MCF 10A (cell line): ENCODE measurements around the gene PACRG. TPM values are rescaled to one million over a fixed set of nuclear protein-coding genes. Genes with fewer than 3 reads are reported as not detected.

ENCODE experiments used
- BruUV-seq: library from RNA; stranded (reverse); fragments of 400-500 nt; replicated peaks from 2 replicates; lab custom pipeline; 2021; lab: Mats Ljungman, UMichigan
- CTCF ChIA-PET: fragments of 300-600 bp; sonication (Branson Sonifier 250); formaldehyde crosslinking; extraction: SDS; loops from one replicate; lab custom pipeline; 2021; ENCODE audit warnings: antibody characterized with exemption, inconsistent platforms; lab: Yijun Ruan, JAX
- POLR2A ChIA-PET: fragments of 300-600, 350-650 bp; sonication (Branson Sonifier 250); formaldehyde crosslinking; extraction: SDS; loops from one replicate; lab custom pipeline; 2020; ENCODE audit warnings: antibody characterized with exemption, inconsistent platforms; lab: Yijun Ruan, JAX
- DNase-seq: peaks from one replicate; pipeline ENCODE4 v3.0.0-alpha.2; 2018; ENCODE audit not compliant: unreplicated experiment
- H3K27ac Mint-ChIP-seq: one replicate; pipeline ENCODE4 v1.8.0; 2022; ENCODE audit warnings: mild to moderate bottlenecking, low read depth, mixed read lengths; ENCODE audit not compliant: unreplicated experiment
- H3K27me3 Mint-ChIP-seq: one replicate; pipeline ENCODE4 v1.8.0; 2022; ENCODE audit warnings: mixed read lengths; ENCODE audit not compliant: insufficient read depth, unreplicated experiment
- H3K36me3 Mint-ChIP-seq: one replicate; pipeline ENCODE4 v1.8.0; 2022; ENCODE audit warnings: mild to moderate bottlenecking, moderate library complexity, mixed read lengths; ENCODE audit not compliant: insufficient read depth, unreplicated experiment
- H3K4me1 Mint-ChIP-seq: one replicate; pipeline ENCODE4 v1.8.0; 2022; ENCODE audit warnings: mixed read lengths; ENCODE audit not compliant: insufficient read depth, unreplicated experiment
- H3K4me3 Mint-ChIP-seq: one replicate; pipeline ENCODE4 v1.8.0; 2022; ENCODE audit warnings: mild to moderate bottlenecking, moderate library complexity, mixed read lengths; ENCODE audit not compliant: unreplicated experiment
- H3K9me3 Mint-ChIP-seq: one replicate; pipeline ENCODE4 v1.8.0; 2022; ENCODE audit warnings: mixed read lengths; ENCODE audit not compliant: unreplicated experiment
- intact Hi-C: fragments of 100-400 bp; cut with micrococcal nuclease; formaldehyde crosslinking; loops from 2 replicates; pipeline ENCODE4 v1.14.1; 2022
- total RNA-seq: library from RNA; stranded (reverse); gene quantifications from 2 replicates; pipeline ENCODE4 v1.2.3, GENCODE V29; 2022
- TF ChIP-seq, protein P1 (sequence below): fragments of 200-600 bp; IDR thresholded peaks from one replicate; pipeline ENCODE4 v1.8.0; 2022; ENCODE audit warnings: antibody characterized with exemption, mild to moderate bottlenecking; ENCODE audit not compliant: unreplicated experiment

PACRG gene
- total RNA-seq, 1 experiment from 2014 or later: not detected

DNA sequence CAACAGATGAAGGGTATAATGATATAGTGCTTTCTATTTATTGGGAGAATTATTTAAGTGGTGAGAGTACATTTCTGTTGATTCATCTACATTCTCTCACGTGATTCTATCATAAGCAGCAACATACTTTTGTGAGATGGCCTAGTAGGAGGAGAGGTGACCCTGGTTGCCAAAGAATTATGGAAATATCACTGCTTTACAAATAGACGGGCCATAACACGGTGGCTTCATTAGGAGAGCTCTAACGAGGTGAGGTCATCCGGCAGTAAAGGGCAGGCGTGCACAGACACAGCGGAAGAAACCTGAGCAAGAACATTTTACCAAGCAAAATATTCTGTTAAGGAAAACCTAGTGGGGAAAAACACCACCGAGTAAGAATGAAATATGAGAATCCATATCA is 349.4 kb downstream of the PACRG start:
- TF ChIP-seq, protein P1, sequence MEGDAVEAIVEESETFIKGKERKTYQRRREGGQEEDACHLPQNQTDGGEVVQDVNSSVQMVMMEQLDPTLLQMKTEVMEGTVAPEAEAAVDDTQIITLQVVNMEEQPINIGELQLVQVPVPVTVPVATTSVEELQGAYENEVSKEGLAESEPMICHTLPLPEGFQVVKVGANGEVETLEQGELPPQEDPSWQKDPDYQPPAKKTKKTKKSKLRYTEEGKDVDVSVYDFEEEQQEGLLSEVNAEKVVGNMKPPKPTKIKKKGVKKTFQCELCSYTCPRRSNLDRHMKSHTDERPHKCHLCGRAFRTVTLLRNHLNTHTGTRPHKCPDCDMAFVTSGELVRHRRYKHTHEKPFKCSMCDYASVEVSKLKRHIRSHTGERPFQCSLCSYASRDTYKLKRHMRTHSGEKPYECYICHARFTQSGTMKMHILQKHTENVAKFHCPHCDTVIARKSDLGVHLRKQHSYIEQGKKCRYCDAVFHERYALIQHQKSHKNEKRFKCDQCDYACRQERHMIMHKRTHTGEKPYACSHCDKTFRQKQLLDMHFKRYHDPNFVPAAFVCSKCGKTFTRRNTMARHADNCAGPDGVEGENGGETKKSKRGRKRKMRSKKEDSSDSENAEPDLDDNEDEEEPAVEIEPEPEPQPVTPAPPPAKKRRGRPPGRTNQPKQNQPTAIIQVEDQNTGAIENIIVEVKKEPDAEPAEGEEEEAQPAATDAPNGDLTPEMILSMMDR: no peak
- intact Hi-C loops: no loop called here
- Mint-ChIP-seq H3K9me3 (no peaks in the 10 kb centered on the region), H3K27me3 (no peaks in the 10 kb centered on the region), H3K4me3 (no peak overlapping the region), H3K4me1 (peaks cover 4% of the 10 kb centered on the region), H3K36me3 (no peaks in the 10 kb centered on the region), H3K27ac (no peak overlapping the region)
- ChIA-PET POLR2A (no interaction called here), CTCF (interaction anchor here (1.4 kb wide), 1 partner anchor 93 kb away, joined by 3 read pairs; no protein-coding TSS in a partner anchor)
- BruUV-seq: no TSS peak
- no peak for DNase-seq

DNA sequence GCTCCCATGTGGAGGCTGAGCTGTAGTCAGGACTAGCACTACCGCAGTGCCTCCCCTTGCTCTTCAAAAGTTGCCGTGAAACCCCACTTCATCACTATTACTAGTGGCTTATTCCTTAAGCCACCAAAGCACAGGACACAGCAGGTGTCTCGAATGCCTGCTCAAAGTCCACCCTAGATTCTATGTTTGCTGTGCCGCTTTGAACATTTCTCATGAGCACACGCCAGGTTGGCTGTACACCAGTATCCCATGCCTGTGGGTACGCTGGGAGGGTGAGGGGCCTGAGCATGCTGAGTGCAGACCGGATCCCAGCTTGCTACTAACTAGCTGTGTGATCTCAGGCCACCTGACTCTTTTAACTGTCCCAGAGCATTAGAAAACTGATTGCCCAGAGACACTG is 350.9 kb downstream of the PACRG start:
- DNase-seq: no peak
- intact Hi-C loops: no loop called here
- BruUV-seq: no TSS peak
- Mint-ChIP-seq H3K4me3 (no peak overlapping the region), H3K9me3 (no peaks in the 10 kb centered on the region), H3K27me3 (no peaks in the 10 kb centered on the region), H3K4me1 (peaks cover 4% of the 10 kb centered on the region), H3K27ac (no peak overlapping the region), H3K36me3 (no peaks in the 10 kb centered on the region)
- CTCF ChIA-PET: no interaction called here
- TF ChIP-seq, protein P1: no peak
- POLR2A ChIA-PET: no interaction called here

DNA sequence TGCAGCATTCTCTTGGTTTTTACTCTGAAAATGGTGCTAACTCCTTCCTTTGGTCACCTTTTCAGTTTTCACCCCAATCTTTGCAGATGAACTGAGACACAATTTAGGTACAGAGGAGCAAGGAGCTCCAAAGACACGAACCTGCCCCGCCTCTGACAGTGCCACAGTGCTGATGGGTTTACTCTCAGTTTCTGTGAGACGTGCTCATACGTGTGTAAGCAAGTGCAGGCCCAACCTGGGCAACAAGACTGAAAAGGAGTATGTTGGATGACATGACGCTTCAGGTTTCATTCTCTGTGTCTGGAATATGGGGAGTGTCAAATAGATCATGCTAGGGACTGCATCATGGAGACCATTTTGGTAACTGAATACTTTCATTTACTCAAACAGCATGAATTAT is 352.5 kb downstream of the PACRG start:
- H3K4me3 Mint-ChIP-seq: no peak overlapping the region
- ChIA-PET POLR2A (no interaction called here), CTCF (no interaction called here)
- BruUV-seq: no TSS peak
- H3K9me3 Mint-ChIP-seq: no peaks in the 10 kb centered on the region
- H3K4me1 Mint-ChIP-seq: peaks cover 4% of the 10 kb centered on the region
- no peaks in the 10 kb centered on the region for H3K36me3 Mint-ChIP-seq
- no peaks in the 10 kb centered on the region for H3K27me3 Mint-ChIP-seq
- TF ChIP-seq, protein P1: no peak
- no peak for DNase-seq
- H3K27ac Mint-ChIP-seq: no peak overlapping the region
- intact Hi-C loops: no loop called here

DNA sequence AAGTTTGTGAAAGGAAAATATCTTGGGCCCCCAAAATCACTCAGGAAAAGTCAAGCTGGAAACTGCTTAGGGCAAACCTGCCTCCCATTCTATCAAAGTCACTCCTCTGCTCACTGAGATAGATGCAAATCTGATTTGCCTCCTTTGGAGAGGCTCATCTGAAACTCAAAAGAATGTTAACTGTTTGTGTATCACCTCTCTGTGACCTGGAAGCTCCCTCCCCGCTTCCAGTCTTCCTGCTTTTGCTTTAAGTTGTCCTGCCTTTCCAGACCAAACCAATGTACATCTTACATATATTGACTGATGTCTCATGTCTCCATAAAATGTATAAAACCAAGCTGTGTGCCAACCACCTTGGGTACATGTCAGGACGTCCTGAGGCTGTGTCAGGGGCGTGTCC is 355.4 kb downstream of the PACRG start:
- no peaks in the 10 kb centered on the region for H3K4me1 Mint-ChIP-seq
- no TSS peak for BruUV-seq
- H3K9me3 Mint-ChIP-seq: peaks cover 13% of the 10 kb centered on the region
- peaks cover 10% of the 10 kb centered on the region for H3K27me3 Mint-ChIP-seq
- ChIA-PET POLR2A (no interaction called here), CTCF (no interaction called here)
- TF ChIP-seq, protein P1: no peak
- H3K36me3 Mint-ChIP-seq: no peaks in the 10 kb centered on the region
- no peak overlapping the region for H3K4me3 Mint-ChIP-seq
- intact Hi-C loops: no loop called here
- no peak overlapping the region for H3K27ac Mint-ChIP-seq
- DNase-seq: no peak
